GM21381 (cell line): ENCODE results near the gene PDE4D.

Source experiments
- ATAC-seq: cut with Tn5 transposase; IDR thresholded peaks from one replicate; pipeline ENCODE4 v1.9.1; 2021; ENCODE audit warnings: mild to moderate bottlenecking, moderate library complexity; ENCODE audit not compliant: unreplicated experiment

PDE4D gene

DNA sequence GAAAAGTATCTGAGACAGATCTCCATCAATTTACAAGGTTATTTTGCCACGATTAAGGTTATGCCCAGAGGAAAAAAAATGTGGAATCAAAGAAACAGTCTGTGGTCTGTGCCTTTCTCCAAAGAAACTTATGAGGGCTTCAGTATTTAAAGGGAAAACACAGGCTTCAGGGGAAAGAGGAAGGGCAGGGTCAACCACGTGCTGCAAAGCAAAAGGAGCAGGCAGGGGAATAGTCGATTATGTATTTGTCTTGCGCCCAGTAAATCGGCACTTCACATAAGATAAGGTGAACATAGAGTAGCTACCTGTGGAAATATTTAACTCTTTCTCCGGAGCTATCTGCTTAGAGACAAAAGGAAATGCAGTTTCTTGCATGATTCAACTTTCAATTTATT is 967.0 kb downstream of the PDE4D start:
- ATAC-seq, result no peak

DNA sequence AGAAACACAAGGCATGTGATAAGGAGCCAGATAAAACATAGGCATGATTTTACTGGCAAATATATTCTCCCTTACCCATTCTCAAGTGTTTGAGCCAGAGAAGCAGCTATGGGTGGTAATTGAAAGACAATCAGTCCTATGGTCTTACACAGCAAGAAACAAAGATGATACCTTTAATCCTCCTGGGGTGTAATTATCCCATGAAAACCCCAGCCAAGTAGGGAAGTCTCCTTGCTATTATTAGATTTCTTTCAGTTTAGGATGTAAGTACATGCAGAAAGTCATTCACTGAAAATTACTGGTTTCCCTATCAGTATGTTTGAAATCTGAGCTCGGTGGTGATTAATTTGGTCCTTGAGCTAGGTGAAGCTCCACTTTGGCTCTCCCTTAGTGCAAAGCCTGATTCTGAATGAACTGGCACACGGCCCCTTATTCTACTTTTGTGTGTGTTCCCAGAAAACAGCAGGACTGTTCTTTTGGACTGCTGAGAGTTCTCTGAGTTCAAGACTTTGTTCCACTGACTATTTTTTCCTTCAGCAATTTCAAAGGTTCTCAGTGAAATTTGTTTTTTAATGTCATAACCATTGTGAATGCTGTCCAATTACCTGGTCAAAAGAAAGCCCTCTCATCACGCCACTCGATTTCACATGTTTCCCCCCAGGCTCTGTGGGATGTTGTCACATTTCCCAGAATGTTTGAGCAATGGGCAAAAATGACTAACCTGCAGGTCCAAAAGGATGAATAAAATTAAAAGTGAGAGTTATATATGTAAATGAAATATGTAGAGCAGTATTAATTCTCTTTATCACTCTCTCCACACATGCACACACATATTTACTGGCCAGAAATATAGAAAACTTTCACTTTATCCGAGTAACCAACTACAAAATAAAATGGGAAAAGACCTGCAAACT is 967.6 kb downstream of the PDE4D start:
- ATAC-seq, result no peak

DNA sequence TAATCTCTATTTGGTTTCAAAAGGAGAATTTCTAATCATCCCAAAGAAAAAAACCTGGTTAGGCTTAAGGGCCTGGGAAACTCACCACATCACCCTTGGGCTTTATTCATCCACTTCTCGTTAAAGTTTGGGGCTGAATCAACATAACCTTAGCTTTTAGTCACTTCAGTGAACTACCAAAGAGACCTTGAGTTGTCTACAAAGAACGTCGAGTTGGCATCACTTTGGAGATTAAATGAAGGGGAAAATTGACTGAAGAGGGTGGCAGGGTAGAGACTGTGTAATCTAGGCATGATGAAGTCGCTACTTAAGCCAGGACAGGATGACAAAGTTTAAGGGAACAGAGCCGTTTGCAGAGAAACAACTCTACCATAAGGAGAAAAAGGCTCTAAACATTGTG is 969.2 kb downstream of the PDE4D start:
- ATAC-seq, result no peak

DNA sequence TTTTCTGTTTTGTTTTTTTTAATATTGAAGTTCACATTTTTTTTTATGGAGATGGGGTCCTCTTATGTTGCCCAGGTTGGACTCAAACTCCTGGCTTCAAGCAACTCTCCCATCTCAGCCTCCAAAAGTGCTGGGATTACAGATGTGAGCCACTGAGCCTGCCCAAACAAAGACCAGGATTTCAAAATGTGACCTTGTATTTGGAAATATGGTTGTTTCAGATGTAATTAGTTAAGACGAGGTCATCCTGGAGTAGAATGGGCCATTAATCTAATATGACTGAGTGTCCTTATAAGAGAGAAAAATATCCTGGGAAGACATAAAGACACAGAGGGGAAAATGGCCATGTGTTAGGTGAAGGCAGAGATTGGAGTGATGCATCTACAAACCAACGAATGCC is 970.2 kb downstream of the PDE4D start:
- ATAC-seq, result no peak

DNA sequence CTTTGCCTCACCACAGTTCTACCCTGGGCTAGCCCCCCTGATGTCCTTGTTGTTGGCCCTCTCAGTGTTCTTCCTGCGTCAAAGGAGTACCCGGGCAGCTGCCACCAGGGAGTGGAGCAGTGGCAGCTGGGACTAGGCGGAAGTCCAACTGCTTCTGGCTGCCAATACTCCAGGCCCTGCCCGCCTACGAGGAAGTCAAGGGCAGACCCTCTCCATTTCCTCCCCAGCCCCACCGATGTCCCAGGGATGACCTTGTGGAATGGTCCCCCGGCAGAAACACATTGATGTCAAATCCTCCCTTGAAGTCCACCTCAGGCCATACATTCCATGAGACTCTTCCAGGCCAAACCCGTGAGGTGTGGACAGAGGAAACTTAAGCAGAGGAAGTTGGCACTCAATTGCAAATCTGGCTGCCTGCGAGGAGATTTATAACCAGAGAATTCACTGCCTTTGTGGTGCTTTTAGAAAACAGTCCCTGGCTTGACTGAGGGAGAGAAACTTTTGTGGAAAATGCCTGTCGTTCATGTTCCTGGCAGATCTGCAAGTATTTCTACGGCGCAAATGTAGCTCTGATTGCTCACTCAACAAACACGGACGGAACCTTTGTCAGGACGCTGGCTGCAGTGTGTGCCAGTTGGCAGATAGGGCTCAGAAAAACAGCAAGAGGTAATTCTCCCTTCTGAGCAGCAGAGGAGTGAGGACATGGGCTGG is 970.9 kb downstream of the PDE4D start:
- ATAC-seq, result no peak

DNA sequence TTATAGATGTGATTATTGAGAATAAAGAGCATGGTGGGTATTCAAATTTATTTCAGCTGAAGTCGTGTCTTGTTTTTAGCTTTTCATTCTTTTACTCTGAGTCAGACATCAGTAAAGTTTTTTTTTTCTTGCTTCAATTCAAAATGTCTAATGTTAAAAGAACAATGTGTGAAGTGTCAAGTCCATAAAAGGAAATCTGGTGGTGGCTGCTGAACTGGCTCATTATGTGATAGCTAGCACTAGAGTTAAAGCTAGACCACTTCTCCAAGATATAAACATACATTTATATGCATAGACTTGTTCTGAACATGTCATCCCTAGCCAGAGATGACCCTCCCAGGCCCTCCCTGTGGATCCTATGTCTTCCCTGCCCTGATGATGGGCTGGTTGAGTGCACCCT is 972.4 kb downstream of the PDE4D start:
- no peak for ATAC-seq

DNA sequence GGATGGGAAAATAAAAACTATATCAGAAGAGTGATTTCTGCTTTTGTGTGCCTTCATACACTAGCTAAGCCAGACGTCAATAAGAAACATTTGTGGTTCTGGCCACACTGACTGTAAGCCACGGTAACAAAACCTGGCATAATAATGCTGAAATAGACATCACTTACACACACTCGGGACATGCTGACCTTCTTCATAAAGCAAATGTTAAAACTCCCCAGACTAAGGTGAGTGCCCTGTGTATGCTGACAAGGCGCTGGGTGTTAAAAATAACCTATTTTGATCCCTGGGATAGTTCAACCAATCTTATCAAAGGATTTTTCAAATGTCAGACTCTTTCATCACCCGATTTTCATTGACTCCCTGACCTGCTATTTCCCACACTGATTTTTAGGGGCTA is 973.7 kb downstream of the PDE4D start:
- no peak for ATAC-seq
